GM21367 (cell line): ENCODE data around the gene GOLGA8A.
"Not testable (repeated sequence)": the region's sequence is repeated elsewhere in the genome, so short reads cannot be mapped to it uniquely, and the experiment has no call there.

Source experiments
- ATAC-seq: cut with Tn5 transposase; IDR thresholded peaks from one replicate; pipeline ENCODE4 v1.9.1; 2021; ENCODE audit not compliant: unreplicated experiment

Gene GOLGA8A

GRCh38 chr15:34437687-34438086 lies at the start of gene GOLGA8A:
Gene GOLGA8A, minus strand, starts transcription at chr15:34437808. Its CDS starts 48,117 bp downstream, at chr15:34389691.
- ATAC-seq = peak; percentile 57

- no peak for ATAC-seq
Observed at GRCh38 chr15:34483644-34484043, 46.0 kb upstream of the GOLGA8A start.

- ATAC-seq = no peak
Observed at GRCh38 chr15:34481370-34481769, 43.8 kb upstream of the GOLGA8A start.

GRCh38 chr15:34473840-34474239 lies 36.2 kb upstream of the GOLGA8A start:
- ATAC-seq = no peak

- no peak for ATAC-seq
Observed at GRCh38 chr15:34472947-34473346, 35.3 kb upstream of the GOLGA8A start.

- no peak for ATAC-seq
Observed at GRCh38 chr15:34470892-34471291, 33.3 kb upstream of the GOLGA8A start.

GRCh38 chr15:34470091-34470490 lies 32.5 kb upstream of the GOLGA8A start:
- no peak for ATAC-seq

GRCh38 chr15:34461730-34462129 lies 24.1 kb upstream of the GOLGA8A start:
- no peak for ATAC-seq

GRCh38 chr15:34460451-34460850 lies 22.8 kb upstream of the GOLGA8A start:
- ATAC-seq = no peak

- ATAC-seq = no peak
Observed at GRCh38 chr15:34456658-34457057, 19.1 kb upstream of the GOLGA8A start.

- no peak for ATAC-seq
Observed at GRCh38 chr15:34442891-34443290, 5.3 kb upstream of the GOLGA8A start.

GRCh38 chr15:34439878-34440277 lies 2.3 kb upstream of the GOLGA8A start:
- ATAC-seq = no peak

GRCh38 chr15:34436956-34437442 lies 609 bp downstream of the GOLGA8A start:
- ATAC-seq = peak; percentile 49

- ATAC-seq = peak; percentile 25
Observed at GRCh38 chr15:34436126-34436955, 1.3 kb downstream of the GOLGA8A start.

GRCh38 chr15:34435658-34436057 lies 1.9 kb downstream of the GOLGA8A start:
- no peak for ATAC-seq

- no peak for ATAC-seq
Observed at GRCh38 chr15:34434627-34435305, 2.8 kb downstream of the GOLGA8A start.

- ATAC-seq = not testable (repeated sequence)
Observed at GRCh38 chr15:34433956-34434626, 3.5 kb downstream of the GOLGA8A start.

- not testable (repeated sequence) for ATAC-seq
Observed at GRCh38 chr15:34430642-34431041, 7.0 kb downstream of the GOLGA8A start.

- ATAC-seq = not testable (repeated sequence)
Observed at GRCh38 chr15:34423425-34424090, 14.1 kb downstream of the GOLGA8A start.

- not testable (repeated sequence) for ATAC-seq
Observed at GRCh38 chr15:34420953-34421352, 16.7 kb downstream of the GOLGA8A start.

- not testable (repeated sequence) for ATAC-seq
Observed at GRCh38 chr15:34418435-34418834, 19.2 kb downstream of the GOLGA8A start.
